ENCODE data around the gene SCYGR8.

- no peak for TF ChIP-seq EP300 (conservative IDR thresholded peaks at IDR 0.05; ENCODE audit: poor library complexity, severe bottlenecking)
- TF ChIP-seq CTCF (IDR thresholded peaks at IDR 0.05; ENCODE audit: poor library complexity, severe bottlenecking), result no peak
- no peak for TF ChIP-seq TAF1 (IDR thresholded peaks at IDR 0.05; ENCODE audit: low read depth)
- no peak for TF ChIP-seq POLR2AphosphoS5 (IDR thresholded peaks at IDR 0.05)
- TF ChIP-seq EZH2 (IDR thresholded peaks at IDR 0.05; ENCODE audit: borderline replicate concordance, insufficient read depth, low read length, poor library complexity, severe bottlenecking), result no peak
- no peak for TF ChIP-seq SMC3 (conservative IDR thresholded peaks at IDR 0.05; ENCODE audit: poor library complexity)
Observed at GRCh38 chr2:227707390-227707789, 38.3 kb upstream of the SCYGR8 start.

All from neural cell (in vitro differentiated cells).